HG02759 (cell line): Measurements from ENCODE around the gene ELFN1.

Source experiments
- ATAC-seq: cut with Tn5 transposase; IDR thresholded peaks from one replicate; pipeline ENCODE4 v1.9.1; 2021; ENCODE audit warnings: mild to moderate bottlenecking, moderate library complexity; ENCODE audit not compliant: unreplicated experiment

ELFN1 gene

DNA sequence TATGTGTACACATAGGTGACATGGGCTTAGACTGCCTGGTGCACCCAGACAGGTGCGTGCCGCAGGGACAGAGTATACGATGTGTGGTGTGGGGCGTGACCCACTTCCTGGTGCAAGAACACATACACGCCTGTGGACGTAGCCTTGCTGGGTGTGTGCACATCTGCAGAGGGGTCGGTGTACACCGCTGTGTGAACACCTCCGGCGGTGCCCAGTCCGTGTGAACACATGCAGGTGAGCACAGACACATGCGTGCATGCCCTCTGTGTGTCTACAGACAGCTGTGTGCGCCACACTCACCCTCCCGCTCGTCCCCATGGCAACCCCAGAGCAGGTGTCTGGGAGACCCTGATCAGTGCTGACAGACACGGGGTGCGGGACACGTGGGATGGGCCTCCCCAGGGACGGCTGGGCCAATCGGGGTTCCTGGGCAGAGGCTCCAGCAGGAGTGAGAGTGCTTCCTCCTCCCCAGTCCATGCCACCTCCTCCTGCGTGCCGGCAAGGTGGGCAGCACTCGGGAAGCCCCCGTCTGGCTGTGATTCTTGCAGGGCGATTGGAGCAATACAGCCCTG, 23.4 kb downstream of the ELFN1 start:
- no peak for ATAC-seq

DNA sequence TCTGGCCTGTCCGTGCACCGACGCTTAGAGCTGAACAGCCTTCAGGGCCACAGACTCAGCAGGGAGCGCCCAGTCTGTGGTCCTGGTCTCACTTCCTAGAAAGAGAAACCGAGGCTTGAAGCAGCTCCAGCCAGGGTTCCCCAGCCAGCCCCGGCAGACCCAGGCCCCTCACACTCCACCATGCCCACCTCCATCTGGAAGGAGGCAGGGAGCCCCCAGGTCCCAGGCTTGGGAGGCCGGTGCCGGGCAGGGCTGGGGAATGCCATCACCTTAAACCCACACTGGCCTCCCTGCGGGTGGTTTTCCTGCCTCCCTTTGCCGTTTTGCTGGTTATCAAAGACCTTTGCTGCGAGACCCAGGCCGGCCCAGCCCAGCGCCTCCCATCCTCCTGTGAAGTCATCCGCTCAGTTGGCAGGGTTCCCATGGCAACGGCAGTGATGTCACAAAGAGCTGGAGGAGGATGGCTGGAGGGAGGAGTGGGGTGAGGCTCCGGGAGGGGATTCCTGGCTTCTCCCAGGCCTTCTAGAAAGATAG, 24.0 kb downstream of the ELFN1 start:
- ATAC-seq, result no peak

DNA sequence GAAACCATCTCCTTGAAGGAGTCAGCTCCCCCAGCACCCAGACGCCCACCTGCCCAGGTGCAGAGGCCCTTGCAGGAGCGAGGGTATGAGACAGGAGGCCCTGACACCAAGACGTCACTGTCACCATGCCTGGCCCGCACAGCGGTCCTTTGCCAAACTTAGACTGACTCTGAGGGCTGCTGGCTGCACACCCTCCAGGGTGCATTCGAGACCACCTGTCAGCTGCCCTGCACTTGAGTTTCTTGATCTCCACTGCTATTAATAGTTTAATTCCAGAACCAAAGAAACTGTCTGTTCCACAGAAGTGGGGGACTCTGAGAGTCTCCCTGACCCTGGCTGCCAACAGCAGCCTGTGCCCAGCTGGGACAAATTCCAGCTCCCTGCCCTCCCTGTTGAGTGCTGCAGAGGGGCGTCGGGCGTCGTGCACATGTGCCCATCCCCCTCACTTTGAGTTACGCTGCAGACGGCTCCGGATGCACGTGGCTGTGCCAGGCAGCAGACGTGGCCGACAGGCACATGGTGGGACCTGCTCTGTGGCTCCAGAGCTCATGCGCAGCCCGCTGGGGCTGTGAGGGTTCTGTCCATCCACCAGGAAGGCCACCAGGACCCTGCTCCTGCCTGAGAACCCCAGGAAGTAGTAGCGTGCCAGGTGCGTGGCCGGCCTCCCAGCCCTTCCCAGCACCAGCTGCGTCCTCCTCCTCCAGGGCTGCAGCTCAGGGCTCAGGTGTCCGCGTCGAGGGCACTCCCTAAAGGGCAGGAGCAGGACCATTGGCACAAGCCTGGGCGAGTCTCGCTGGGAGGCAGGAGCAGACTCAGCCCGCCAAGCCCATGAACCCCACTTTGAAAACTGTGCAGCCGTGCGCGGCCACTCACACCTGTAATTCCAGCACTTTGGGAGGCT, 24.8 kb downstream of the ELFN1 start:
- ATAC-seq, result no peak

DNA sequence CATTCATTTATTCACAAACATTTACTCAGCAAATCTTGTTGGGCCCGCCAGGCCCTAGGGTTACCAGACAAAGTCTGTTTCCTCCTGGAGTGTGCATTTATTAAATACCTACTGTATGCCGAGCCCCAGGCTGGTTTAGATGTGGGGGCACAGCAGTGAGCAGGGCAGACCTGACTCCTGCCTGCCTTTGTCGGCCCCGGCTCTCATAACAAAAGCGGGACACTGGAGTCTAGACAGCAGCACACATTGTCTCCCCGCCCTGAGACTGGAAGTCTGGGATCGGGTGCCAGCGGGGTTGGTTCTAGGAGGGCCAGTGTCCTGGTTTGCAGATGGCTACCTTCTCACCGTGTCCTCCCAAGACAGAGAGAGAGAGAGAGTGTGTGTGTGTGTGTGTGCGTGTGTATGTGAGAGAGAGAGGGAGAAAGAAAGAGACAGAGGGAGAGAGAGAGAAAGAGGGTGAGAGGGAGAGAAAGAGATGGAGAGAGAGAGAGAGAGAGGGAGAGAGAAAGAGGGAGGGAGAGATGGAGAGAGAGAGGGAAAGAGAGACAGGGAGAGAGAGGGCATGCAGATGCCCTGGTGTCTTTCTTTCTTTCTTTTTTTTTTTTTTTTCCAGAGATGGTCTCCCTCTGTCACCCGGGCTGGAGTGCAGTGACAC, 25.9 kb downstream of the ELFN1 start:
- ATAC-seq, result no peak

DNA sequence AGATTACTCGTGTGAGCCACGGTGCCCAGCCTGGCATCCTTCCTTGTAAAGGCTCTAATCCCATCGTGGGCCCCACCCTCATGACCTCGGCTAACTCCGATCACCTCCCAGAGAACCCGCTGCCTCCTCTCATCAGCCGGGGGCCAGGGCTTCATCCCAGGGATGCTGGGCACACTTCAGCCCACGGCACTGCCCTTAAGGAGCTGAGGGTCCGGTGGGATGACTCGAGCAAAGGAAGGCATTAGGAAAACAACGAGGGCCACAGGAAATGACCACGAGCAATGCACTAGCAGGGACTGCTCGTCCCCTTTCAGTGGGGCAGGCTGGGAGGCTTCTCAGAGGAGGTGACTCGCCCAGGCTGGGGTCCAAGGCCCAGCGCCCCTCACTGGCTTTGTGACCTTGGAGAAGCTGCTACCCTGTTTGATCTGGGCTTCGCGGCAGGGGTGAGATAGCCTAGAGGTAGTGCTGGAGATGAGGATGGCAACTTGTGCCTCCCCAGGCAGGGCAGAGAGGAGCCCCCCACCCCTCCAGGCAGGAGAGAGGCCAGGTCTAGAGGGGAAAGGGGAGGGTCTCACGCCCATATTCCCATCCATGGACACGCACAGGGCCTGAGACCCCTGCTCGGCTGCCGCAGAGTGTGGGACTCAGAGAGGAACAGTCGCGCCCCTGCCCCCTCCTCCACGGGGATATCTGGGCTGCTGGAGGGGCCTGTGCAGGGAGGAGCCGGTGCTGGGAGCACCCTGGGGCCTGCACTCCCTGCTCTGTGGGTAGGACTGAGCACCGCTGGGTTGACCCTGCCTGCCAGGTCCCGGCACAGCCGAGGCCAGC, 26.8 kb downstream of the ELFN1 start:
- ATAC-seq, result no peak

DNA sequence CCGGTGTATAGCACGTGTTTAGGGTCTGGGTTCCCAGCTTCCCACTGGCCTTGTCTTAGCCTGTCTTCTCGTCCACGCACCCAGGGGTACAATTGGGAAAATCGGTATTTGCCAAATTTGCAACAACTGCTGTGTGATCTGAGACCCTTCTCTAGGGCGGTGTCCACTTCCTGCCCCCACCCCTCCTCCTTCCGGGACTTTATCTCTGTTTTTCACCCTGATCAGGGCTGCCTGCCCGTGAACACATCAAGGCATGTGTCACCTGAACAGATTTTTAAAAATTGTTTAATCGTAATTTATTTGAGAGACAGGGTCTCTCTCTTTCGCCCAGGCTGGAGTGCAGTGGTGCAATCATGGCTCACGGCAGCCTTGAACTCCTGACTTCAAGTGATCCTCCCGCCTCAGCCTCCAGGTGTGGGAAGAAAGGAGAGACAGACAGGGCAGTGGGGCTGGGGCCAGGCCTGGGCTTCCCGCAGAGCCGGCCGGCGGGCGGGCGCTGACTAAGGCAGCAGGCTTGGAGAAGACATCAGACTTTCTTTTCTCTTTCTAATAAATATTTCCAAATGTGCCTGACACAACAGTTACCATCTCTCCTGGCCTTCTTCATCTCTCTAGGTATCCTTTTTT, 27.5 kb downstream of the ELFN1 start:
- ATAC-seq, result no peak

DNA sequence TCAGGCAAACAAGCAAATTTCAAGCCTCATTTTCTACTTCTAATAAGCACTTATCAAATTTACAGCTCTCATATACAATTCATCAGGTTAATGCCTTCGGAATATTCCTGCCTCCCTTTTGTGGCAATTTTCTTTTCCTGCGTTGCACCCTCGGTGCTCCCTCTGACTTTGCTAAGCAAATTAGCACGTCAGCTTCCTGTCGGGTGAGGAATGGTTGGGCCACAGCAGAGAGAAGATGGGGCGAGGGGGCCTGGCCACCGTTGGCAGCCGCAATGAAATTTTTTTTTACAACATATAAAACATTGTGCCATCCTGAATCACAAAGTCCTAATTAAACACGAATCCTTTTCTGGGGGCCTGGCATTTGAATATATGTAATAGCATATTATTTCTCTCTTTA, 28.1 kb downstream of the ELFN1 start:
- ATAC-seq, result no peak

DNA sequence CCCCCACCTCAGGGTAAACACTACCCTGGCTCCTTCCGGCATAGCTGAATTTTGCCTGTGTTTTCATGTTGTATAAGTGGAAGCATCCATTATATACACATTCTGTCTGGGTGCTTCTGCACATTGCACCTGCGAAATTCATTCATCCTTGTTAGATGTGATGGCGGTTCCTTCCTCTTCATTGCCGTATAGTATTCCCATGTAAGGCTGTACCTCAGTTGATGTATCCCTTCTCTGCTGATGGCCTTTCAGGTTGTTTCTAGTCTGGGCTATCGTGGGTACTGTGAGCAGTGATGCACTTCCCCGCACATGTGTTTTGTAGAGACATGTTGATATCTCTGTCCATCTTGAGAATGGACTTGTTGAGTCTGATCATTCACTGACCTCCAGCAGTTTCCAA, 28.9 kb downstream of the ELFN1 start:
- no peak for ATAC-seq

DNA sequence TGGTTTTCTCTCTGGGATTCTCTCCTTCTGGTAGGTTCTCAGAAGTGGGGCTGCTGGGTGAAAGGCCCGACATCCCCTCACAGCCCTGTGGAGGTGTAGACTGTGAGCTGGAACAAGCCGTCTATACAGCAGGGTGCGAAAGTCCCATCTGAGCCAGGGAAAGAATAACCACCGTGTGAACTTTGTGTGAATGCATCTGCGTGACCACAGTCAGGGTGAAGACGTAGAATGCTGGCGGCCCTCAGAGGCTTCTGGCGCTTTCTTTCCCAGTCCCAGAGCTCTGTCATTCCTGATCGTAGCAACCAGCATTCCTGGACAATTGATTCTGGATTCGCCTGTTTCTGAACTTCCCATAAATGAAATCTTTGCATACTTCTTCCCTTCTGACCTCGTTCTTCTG, 30.0 kb downstream of the ELFN1 start:
- ATAC-seq, result no peak

DNA sequence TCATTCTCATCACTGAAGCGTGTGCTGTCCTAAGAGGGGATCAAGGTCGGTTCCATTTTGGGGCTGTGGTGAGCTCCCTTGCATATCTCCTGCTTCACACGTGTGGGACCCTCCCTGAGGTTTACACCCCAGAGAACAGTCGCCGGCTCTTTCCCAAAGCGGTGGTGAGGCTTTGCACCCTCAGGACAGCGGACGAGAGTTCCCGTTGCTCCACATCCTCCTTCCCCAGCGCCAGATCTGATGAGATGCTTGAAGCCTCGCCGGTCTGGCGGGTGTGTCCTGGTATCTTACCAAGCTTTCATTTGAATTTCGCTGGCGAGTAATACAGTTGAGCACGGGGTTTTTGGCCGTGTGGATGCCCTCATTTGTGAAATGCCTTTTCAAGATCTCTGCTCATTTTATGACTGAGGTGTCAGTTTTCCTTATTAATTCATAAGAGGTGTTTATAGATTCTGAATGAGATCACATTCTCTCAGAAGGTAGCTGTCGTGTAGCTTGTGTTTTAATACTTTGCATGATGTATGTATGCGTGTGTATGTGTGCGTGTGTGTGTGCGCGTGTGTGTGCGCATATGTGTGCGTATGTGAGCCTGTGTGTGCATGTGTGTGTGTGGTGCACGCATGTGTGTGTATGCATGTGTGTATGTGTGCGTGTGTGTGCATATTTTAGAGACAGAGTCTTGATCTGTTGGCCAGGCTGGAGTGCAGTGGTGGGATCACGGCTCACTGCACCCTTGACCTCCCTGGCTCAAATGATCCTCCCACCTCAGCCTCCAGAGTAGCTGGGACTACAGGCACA, 30.7 kb downstream of the ELFN1 start:
- no peak for ATAC-seq

DNA sequence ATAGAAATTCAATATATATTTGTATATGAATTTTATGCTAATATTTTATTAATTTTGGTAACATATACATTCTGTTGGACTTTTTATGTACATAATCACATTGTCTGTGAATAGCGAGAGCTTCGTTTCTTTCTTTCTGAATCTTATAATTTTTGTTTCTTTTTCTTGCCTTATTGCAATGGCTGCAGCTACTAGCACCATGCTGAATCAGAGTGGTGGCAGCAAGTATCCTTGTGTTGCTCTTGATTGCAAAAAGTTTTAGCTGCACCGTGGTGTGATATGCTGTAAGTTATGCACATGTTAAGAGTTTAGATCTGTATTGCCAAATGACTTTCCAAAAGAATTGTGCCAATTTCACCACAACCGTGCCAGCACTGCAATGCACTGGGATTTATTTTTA, 32.6 kb downstream of the ELFN1 start:
- ATAC-seq, result no peak

DNA sequence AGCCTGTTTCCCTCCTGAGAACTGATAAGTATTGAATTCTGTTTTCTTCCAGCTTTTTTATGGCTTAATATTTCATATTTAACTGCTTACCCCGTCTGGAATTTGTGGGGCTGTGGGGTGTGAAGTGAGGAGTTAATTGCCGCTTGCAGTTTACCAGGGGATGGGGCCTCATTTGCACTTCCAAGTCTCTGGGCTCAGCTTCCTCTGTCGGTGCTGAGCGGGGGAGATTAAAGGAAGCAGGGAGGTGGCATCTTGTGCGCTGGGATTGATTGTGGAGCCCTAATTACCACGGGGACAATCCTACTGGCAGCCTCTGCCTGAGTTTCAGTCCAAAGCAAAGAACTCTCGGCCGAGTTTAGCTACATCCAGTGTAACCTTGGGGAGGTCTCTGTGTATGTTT, 33.4 kb downstream of the ELFN1 start:
- no peak for ATAC-seq

DNA sequence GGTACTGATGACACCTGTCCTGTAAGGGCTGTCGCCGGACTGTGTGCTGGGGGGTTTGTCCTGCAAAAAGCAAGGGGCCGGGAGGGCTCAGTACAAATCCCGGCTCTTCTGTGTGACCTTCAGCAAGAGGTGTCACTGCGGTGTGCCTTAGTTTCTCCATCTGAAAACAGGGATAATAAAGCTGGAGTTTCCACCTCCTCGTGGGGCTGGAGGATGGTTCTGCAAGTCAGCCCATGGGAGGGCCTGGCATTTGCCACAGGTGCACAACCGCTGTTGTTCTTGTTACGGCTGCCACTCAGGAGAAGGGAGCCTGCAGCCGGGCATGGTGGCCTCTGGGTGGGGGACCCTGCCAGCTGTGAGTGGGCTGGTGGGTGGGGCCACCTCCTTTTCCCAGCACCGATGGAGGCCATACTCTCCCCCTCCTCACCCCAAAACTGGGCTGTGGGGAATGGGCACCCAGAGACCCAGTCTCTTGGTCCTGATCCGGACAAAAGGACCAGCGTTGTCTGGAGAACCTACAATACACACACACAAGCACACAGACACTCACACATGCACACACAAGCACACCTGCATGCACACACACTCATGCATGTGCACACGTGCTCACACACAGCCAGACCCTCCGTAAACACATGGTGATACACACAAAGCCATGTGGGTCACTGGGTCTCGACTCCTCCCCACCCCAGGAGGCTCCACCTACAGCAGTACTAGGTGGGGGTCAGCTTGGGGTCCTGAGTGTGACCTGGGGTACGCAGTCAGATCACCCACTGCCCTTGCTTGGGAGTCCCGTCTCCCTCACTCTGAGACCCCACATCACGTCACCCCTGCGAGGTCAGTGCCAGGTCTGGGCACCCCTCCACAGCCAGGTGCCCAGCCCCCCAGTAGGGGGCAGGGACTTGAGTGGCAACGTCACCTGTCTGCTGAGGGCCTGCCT, 34.1 kb downstream of the ELFN1 start:
- ATAC-seq, result no peak

DNA sequence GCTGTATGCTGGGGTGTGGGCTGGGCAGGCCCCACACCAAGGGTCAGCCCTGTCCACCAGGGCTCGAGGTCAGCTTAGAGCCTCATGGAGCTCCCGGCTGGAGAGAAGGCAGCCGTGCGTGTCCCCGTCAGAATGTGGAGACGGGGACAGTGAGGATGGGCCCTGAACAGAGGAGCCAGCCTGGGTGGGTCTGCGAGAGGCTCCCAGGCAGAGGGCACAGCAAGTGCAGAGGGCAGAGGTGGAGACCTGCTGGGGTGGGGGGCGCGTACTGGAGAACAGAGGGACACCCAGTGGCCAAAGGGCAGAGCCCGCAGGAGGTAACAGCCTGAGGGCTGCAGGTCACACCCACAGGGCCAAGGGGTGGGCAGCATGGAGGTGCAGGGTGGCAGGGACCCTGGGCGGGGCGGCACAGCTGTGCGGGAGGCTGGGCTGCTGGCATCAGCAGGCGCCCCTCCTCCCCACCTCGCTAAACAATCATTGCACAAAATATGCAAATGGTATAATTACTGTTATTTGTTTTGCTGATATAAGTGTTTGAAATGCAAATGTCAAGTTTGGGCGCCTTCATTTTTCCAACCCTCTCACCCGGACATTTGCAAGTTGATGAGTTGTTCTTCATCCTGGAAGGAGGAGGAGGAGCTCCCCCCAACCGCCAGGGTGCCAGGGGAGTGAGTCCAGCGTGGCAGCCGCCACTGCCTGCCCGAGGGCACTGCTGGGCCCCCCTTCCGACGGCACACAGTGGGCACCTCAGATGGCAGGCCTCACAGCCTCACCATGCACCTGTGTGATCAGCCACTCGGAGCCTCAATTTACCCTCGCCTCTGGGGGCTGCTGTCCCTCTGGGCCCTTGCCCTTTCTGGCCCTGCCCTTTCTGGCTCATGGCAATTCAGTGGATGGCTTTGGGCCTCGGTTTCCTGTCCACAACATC, 35.0 kb downstream of the ELFN1 start:
- ATAC-seq, result no peak

DNA sequence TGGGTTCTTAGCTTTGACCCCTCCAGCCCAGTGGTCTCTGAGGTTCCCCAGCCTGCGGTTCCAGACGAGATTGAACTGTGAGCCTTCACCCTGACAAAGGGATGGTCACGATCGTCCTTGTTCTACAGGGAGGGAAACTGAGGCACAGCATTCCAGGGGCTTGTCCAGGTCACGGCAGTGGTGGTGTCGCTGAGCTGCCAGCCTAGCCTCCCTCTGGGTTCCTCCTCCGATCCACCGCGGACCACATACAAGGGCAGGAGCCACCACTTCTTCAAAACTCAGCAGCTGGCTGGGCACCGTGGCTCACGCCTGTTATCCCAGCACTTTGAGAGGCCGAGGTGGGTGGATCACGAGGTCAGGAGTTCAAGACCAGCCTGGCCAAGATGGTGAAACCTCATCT, 35.8 kb downstream of the ELFN1 start:
- ATAC-seq, result no peak

DNA sequence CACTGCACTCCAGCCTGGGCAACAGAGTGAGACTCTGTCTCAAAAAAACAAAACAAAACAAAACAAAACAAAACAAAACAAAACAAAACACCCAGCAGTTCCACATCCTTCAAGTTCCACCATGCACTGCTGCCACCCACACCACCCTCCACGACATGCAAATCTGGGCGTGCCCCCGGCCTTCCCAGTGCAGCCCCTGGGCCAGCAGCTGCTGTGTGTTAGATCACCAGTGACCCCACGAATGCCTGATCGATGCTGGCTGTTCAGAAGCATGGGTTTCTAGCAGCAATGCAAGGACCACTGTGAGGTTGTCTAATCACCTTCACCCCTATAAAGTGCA, 36.3 kb downstream of the ELFN1 start:
- ATAC-seq, result no peak

DNA sequence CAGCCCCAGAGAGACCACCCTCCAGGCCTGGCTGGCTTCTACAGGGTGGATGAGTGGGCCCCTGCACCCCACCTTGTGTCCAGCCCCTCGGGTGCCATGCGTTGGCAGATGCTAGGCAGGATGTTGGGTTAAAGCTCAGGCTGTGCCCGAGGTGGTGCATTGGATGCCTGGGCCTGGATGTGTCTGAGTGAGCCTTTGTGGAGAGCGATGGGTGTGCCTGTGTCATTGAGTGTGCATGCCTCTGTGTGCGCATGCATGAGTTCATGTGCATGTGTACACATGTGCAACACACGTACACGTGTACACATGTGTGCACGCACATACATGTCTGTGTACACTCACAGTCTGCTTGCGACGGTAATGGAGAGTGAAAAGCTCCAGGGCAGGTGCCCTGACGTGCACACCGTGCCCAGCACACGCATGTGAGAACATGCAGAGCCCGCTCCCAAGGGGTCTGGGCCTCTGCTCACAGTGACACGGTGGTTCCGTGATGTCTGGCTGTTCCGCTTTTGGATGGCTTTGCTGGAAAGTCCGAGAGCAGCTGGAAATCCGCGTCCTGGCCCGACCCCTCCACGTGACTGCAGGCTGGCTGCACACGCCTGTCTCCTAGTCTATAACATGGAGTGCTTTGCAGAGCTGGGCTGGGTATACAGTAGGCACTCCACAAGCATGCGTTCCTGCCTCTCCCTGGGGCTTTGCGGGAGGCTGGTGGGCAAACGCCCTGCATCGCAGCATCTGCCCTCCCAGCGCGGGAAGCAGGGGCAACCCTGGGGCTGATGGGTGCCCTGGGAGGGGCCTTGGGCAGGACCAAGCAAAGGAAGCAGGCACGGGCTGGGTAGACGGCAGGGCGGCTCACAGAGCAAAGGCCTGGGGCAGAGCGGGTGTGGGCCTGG, 36.9 kb downstream of the ELFN1 start:
- ATAC-seq, result no peak
